Nephron progenitor cell (in vitro differentiated cells): Measurements from ENCODE around the gene CALR.
"Not testable (repeated sequence)": the region's sequence is repeated elsewhere in the genome, so short reads cannot be mapped to it uniquely, and the experiment has no call there.

Experiments used
- DNase-seq: peaks from one replicate; pipeline ENCODE4 v3.0.0; 2021
- H3K27ac Mint-ChIP-seq: 2 replicates; pipeline ENCODE4 v1.8.0; 2021; ENCODE audit warnings: mild to moderate bottlenecking, moderate library complexity, mixed read lengths
- H3K27me3 Mint-ChIP-seq: 2 replicates; pipeline ENCODE4 v1.8.0; 2021; ENCODE audit warnings: mild to moderate bottlenecking, low read depth, mixed read lengths; ENCODE audit not compliant: poor library complexity
- H3K36me3 Mint-ChIP-seq: 2 replicates; pipeline ENCODE4 v1.8.0; 2021; ENCODE audit warnings: low read depth, mixed read lengths
- H3K4me1 Mint-ChIP-seq: 2 replicates; pipeline ENCODE4 v1.8.0; 2021; ENCODE audit warnings: mixed read lengths
- H3K4me3 Mint-ChIP-seq: 2 replicates; pipeline ENCODE4 v1.8.0; 2021; ENCODE audit warnings: mild to moderate bottlenecking, moderate library complexity, mixed read lengths
- H3K9me3 Mint-ChIP-seq: 2 replicates; pipeline ENCODE4 v1.8.0; 2021; ENCODE audit warnings: mild to moderate bottlenecking, moderate library complexity, mixed read lengths
- CTCF ChIP-seq: fragments of 200-600 bp; sonication (generic); IDR thresholded peaks from 2 replicates; pipeline ENCODE4 v1.5.0; 2021; ENCODE audit warnings: antibody characterized with exemption

The CALR gene

GRCh38 chr19:12973236-12973635 lies 34.8 kb downstream of the CALR start:
- H3K27me3 Mint-ChIP-seq: peaks cover 54% of the 10 kb centered on the region
- no peaks in the 10 kb centered on the region for H3K36me3 Mint-ChIP-seq
- no peak for DNase-seq
- peaks cover 6% of the 10 kb centered on the region for H3K4me1 Mint-ChIP-seq
- H3K9me3 Mint-ChIP-seq: no peaks in the 10 kb centered on the region
- no peak for TF ChIP-seq CTCF
- no peak overlapping the region for H3K27ac Mint-ChIP-seq
- no peak overlapping the region for H3K4me3 Mint-ChIP-seq

GRCh38 chr19:12974301-12975220 lies 36.2 kb downstream of the CALR start:
- Mint-ChIP-seq H3K4me1 (peaks cover 6% of the 10 kb centered on the region), H3K4me3 (no peak overlapping the region), H3K27me3 (peaks cover 59% of the 10 kb centered on the region), H3K27ac (no peak overlapping the region), H3K36me3 (no peaks in the 10 kb centered on the region), H3K9me3 (no peaks in the 10 kb centered on the region)
- TF ChIP-seq CTCF: no peak
- DNase-seq: no peak

- Mint-ChIP-seq H3K4me3 (no peak overlapping the region), H3K36me3 (no peaks in the 10 kb centered on the region), H3K9me3 (no peaks in the 10 kb centered on the region), H3K4me1 (peaks cover 2% of the 10 kb centered on the region), H3K27ac (no peak overlapping the region), H3K27me3 (peaks cover 57% of the 10 kb centered on the region)
- no peak for TF ChIP-seq CTCF
- no peak for DNase-seq
Measured at GRCh38 chr19:12975221-12975741, 36.9 kb downstream of the CALR start.

- H3K36me3 Mint-ChIP-seq, H3K27ac Mint-ChIP-seq, H3K4me1 Mint-ChIP-seq, DNase-seq, H3K9me3 Mint-ChIP-seq, H3K4me3 Mint-ChIP-seq: not testable (repeated sequence)
- peaks cover 54% of the 10 kb centered on the region for H3K27me3 Mint-ChIP-seq
Measured at GRCh38 chr19:12976109-12976508, 37.7 kb downstream of the CALR start.

GRCh38 chr19:12979974-12980373 lies 41.6 kb downstream of the CALR start:
- no peaks in the 10 kb centered on the region for H3K36me3 Mint-ChIP-seq
- H3K27me3 Mint-ChIP-seq: peaks cover 36% of the 10 kb centered on the region
- no peak for TF ChIP-seq CTCF
- DNase-seq: no peak
- no peaks in the 10 kb centered on the region for H3K9me3 Mint-ChIP-seq
- H3K4me1 Mint-ChIP-seq: no peaks in the 10 kb centered on the region
- H3K27ac Mint-ChIP-seq: no peak overlapping the region
- no peak overlapping the region for H3K4me3 Mint-ChIP-seq

- Mint-ChIP-seq H3K4me3 (no peak overlapping the region), H3K4me1 (no peaks in the 10 kb centered on the region)
- no peak for TF ChIP-seq CTCF
Measured at GRCh38 chr19:12982648-12983047, 44.2 kb downstream of the CALR start.

More at GRCh38 chr19:12982648-12983047, 44.2 kb downstream of the CALR start:
- no peak for DNase-seq
- no peak overlapping the region for H3K27ac Mint-ChIP-seq
- no peaks in the 10 kb centered on the region for H3K36me3 Mint-ChIP-seq
- no peaks in the 10 kb centered on the region for H3K9me3 Mint-ChIP-seq
- peaks cover 18% of the 10 kb centered on the region for H3K27me3 Mint-ChIP-seq
